Measurements from ENCODE around the gene STYK1.

DNA sequence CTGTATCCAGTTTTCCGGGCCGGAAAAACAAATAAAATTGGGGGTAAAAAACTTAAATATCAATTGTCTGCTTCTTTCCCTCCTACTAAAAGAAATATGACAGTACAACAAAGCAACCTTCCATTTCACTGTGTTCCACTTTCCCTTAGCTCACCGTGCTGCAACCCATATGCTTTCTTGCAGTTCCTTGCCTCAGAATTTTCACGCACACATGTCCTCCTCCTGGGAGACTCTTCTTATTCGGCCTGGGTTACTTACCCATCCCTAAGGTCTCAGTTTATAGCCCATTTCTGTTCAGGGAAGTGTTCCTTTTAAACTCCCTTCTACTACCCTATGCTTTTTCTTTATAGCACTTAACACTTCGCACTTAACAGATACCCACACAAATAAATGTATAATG, 56.0 kb downstream of the STYK1 start:
- TF ChIP-seq NR3C1 (CRISPR knock-in tag; IDR thresholded peaks at IDR 0.05), result no peak
- TF ChIP-seq SUPT5H (IDR thresholded peaks at IDR 0.05), result no peak
- no peak for TF ChIP-seq ATF3 (IDR thresholded peaks at IDR 0.05)
- no peak for TF ChIP-seq ATF3 (CRISPR knock-in tag; conservative IDR thresholded peaks at IDR 0.05)
- TF ChIP-seq IRF9 (tag; IDR thresholded peaks at IDR 0.05), result no peak

All from K562 (cell line).